Hepatocyte (in vitro differentiated cells): Measurements from ENCODE around the gene DAPK2. TPM values are rescaled to one million over a fixed set of nuclear protein-coding genes. Genes with fewer than 3 reads are reported as not detected.

Source experiments
- DNase-seq: peaks from one replicate; pipeline ENCODE4 v3.0.0-alpha.2; 2016; ENCODE audit warnings: low spot score
- H2AFZ ChIP-seq: fragments of 200-600 bp; sonication (generic); 2 replicates; pipeline ENCODE4 v1.6.0; 2016; ENCODE audit warnings: antibody characterized with exemption, mild to moderate bottlenecking
- H3K27ac ChIP-seq: fragments of 200-600 bp; sonication (generic); 2 replicates; pipeline ENCODE4 v1.5.1; 2016; ENCODE audit warnings: mild to moderate bottlenecking
- H3K27me3 ChIP-seq: fragments of 200-600 bp; sonication (generic); 2 replicates; pipeline ENCODE4 v1.6.1; 2016
- H3K36me3 ChIP-seq: fragments of 200-600 bp; sonication (generic); replicated peaks from 2 replicates; pipeline ENCODE4 v1.5.1; 2016; ENCODE audit warnings: low read depth; ENCODE audit not compliant: insufficient read depth
- H3K4me1 ChIP-seq: fragments of 200-600 bp; sonication (generic); 2 replicates; pipeline ENCODE4 v1.5.1; 2016; ENCODE audit warnings: mild to moderate bottlenecking, moderate library complexity; ENCODE audit not compliant: insufficient read depth
- H3K4me2 ChIP-seq: fragments of 200-600 bp; sonication (generic); 2 replicates; pipeline ENCODE4 v1.6.0; 2016
- H3K4me3 ChIP-seq: fragments of 200-600 bp; sonication (generic); 2 replicates; pipeline ENCODE4 v1.5.1; 2016; ENCODE audit warnings: mild to moderate bottlenecking
- H3K79me2 ChIP-seq: fragments of 200-600 bp; sonication (generic); 2 replicates; pipeline ENCODE4 v1.6.0; 2017; ENCODE audit warnings: mild to moderate bottlenecking
- H3K9me2 ChIP-seq: fragments of 200-600 bp; sonication (generic); replicated peaks from 2 replicates; pipeline ENCODE4 v1.6.0; 2017; ENCODE audit warnings: mild to moderate bottlenecking; ENCODE audit not compliant: insufficient read depth
- H3K9me3 ChIP-seq: fragments of 200-600 bp; sonication (generic); 2 replicates; pipeline ENCODE4 v1.5.1; 2016; ENCODE audit warnings: low read depth, mild to moderate bottlenecking
- H4K20me1 ChIP-seq: fragments of 200-600 bp; sonication (generic); 2 replicates; pipeline ENCODE4 v1.6.0; 2016; ENCODE audit warnings: mild to moderate bottlenecking; ENCODE audit not compliant: insufficient read depth, poor library complexity, severe bottlenecking
- CTCF ChIP-seq: fragments of 200-600 bp; sonication (generic); IDR thresholded peaks from 2 replicates; pipeline ENCODE4 v1.5.1; 2016; ENCODE audit warnings: antibody characterized with exemption, mild to moderate bottlenecking; ENCODE audit not compliant: poor library complexity
- EZH2 ChIP-seq: fragments of 200-600 bp; sonication (generic); IDR thresholded peaks from 2 replicates; pipeline ENCODE4 v1.6.1; 2016; ENCODE audit warnings: antibody characterized with exemption, mild to moderate bottlenecking, borderline replicate concordance
- EZH2phosphoT487 ChIP-seq: fragments of 200-600 bp; sonication (generic); IDR thresholded peaks from one replicate; pipeline ENCODE4 v1.6.1; 2018; ENCODE audit warnings: antibody characterized with exemption, mild to moderate bottlenecking, low read depth, moderate library complexity; ENCODE audit not compliant: unreplicated experiment, severe bottlenecking
- WGBS: methylation state at CpG from one replicate; pipeline ENCODE4 v1.1.6; 2016; ENCODE audit warnings: low lambda C conversion rate; ENCODE audit errors: missing lambda C conversion rate; 5-methylcytosine and 5-hydroxymethylcytosine counted together
- polyA plus RNA-seq: library from polyadenylated mRNA; unstranded; fragments of >200 nt; fragmentation: Nextera tagmentation; extraction: Ambion mirVana; gene quantifications from 2 replicates; pipeline ENCODE4 v1.2.1, GENCODE V29; 2016
- total RNA-seq: library from RNA; depleted of rRNA; stranded (reverse); fragments of >200 nt; gene quantifications from 2 replicates; pipeline ENCODE4 v1.2.3, GENCODE V29; 2014

The DAPK2 gene
- total and polyA plus RNA-seq, 2 experiments from 2014 or later: 4.9 to 5.1 TPM

- peaks cover 5% of the 10 kb centered on the region for H3K27me3 ChIP-seq
- peaks cover 5% of the 10 kb centered on the region for H3K79me2 ChIP-seq
- H4K20me1 ChIP-seq: no peaks in the 10 kb centered on the region
- no peak overlapping the region for H3K4me2 ChIP-seq
- peak; percentile 53 for DNase-seq
- H3K9me3 ChIP-seq: no peaks in the 10 kb centered on the region
- H3K4me3 ChIP-seq: no peak overlapping the region
- H2AFZ ChIP-seq: no peak overlapping the region
- H3K4me1 ChIP-seq: peaks cover 18% of the 10 kb centered on the region
- no peak overlapping the region for H3K27ac ChIP-seq
- 62% methylated on average over 8 of the region's 8 CpGs for WGBS
- no peaks in the 10 kb centered on the region for H3K36me3 ChIP-seq
- TF ChIP-seq EZH2: no peak
- no peak for TF ChIP-seq CTCF
- no peak for TF ChIP-seq EZH2phosphoT487
- no peaks in the 10 kb centered on the region for H3K9me2 ChIP-seq
Observed at GRCh38 chr15:64050281-64051092, 4.2 kb upstream of the DAPK2 start.

DNA sequence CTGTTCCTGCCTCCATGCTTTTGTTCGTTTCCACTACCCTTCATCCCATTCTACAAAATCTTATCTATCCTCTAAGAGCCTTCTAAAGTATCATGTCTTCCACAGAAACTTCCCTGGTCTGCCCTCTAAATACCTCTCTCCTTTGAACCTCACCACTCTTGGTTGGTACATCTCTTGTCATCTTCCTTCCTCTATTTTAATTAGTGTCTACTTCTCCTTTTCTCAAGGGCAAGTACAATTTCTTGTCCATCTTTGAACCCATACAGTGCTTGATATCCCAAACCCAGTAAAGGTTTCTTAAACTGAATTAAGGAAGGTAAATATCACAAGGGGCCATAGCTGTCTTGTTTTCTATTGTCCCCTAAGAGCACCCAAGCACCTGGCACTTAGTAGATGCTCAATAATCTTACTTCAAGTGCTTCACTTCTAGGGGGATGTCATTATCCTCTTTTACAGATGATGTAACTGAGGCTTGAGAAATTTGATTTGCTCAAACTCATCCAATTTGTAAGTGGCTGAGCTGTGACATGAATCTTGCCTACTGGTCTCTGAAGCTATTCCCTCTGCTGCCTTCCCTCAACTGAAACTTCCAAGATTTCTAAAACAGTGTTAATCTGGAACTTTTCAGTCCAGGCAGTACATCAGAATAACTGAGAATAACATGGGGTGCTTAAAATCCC lies 2.6 kb upstream of the DAPK2 start:
- no peaks in the 10 kb centered on the region for H4K20me1 ChIP-seq
- H3K36me3 ChIP-seq: no peaks in the 10 kb centered on the region
- H2AFZ ChIP-seq: no peak overlapping the region
- 96% methylated on average over 1 of the region's 1 CpG for WGBS
- DNase-seq: no peak
- H3K4me3 ChIP-seq: no peak overlapping the region
- H3K27ac ChIP-seq: no peak overlapping the region
- peaks cover 18% of the 10 kb centered on the region for H3K4me1 ChIP-seq
- no peaks in the 10 kb centered on the region for H3K9me2 ChIP-seq
- no peaks in the 10 kb centered on the region for H3K9me3 ChIP-seq
- H3K4me2 ChIP-seq: no peak overlapping the region
- H3K27me3 ChIP-seq: peaks cover 5% of the 10 kb centered on the region
- peaks cover 6% of the 10 kb centered on the region for H3K79me2 ChIP-seq
- no peak for TF ChIP-seq EZH2

- Histone ChIP-seq H3K27ac (no peak overlapping the region), H3K9me3 (no peaks in the 10 kb centered on the region), H3K79me2 (peaks cover 6% of the 10 kb centered on the region), H3K4me3 (peak overlapping the region; percentile 55), H4K20me1 (no peaks in the 10 kb centered on the region), H3K4me1 (peaks cover 15% of the 10 kb centered on the region), H3K4me2 (peak overlapping the region; percentile 87), H3K27me3 (peaks cover 5% of the 10 kb centered on the region), H3K9me2 (no peaks in the 10 kb centered on the region), H3K36me3 (no peaks in the 10 kb centered on the region), H2AFZ (peak overlapping the region; percentile 63)
- DNase-seq: no peak
- 14% methylated on average over 56 of the region's 76 CpGs for WGBS
- no peak for TF ChIP-seq CTCF
- no peak for TF ChIP-seq EZH2phosphoT487
Observed at GRCh38 chr15:64045774-64046420, 388 bp downstream of the DAPK2 start.

GRCh38 chr15:64045101-64045435 lies 1.2 kb downstream of the DAPK2 start:
- 96% methylated on average over 5 of the region's 5 CpGs for WGBS
- TF ChIP-seq CTCF (no peak), EZH2phosphoT487 (no peak), EZH2 (no peak)
- Histone ChIP-seq H3K4me2 (peak overlapping the region; percentile 87), H3K27ac (no peak overlapping the region), H3K36me3 (no peaks in the 10 kb centered on the region), H3K9me2 (no peaks in the 10 kb centered on the region), H3K4me1 (peaks cover 10% of the 10 kb centered on the region), H3K27me3 (peaks cover 5% of the 10 kb centered on the region), H2AFZ (no peak overlapping the region), H4K20me1 (no peaks in the 10 kb centered on the region), H3K79me2 (peaks cover 6% of the 10 kb centered on the region), H3K4me3 (no peak overlapping the region), H3K9me3 (no peaks in the 10 kb centered on the region)
- DNase-seq: no peak
